UCSD-AML1 (cell line): ENCODE results near the gene MRNIP.
"Not testable (repeated sequence)": the region's sequence is repeated elsewhere in the genome, so short reads cannot be mapped to it uniquely, and the experiment has no call there.

ENCODE experiments used
- DNase-seq: peaks from one replicate; lab custom pipeline; 2025; ENCODE audit not compliant: unreplicated experiment; lab: John Stamatoyannopoulos, UW

Gene MRNIP

DNA sequence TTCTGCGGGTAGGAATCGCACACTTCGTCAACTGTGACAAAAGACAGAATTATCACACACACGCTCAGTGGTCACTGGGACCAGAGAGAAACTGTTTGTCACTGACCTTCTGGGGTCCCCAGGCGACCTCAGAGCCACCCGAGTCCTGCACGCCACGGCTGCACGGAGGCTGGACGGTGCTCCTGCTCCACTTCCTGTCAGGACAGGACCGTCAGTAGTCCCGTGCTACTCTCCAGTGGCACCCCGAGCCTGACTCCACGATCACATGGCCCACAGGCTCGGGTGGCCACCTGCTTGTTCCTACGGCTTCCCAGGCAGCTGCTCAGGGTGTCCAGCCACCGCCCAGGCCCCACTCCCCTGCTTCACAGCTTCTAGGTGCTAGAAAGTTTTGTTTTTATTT, 17.9 kb downstream of the MRNIP start:
- no peak for DNase-seq

DNA sequence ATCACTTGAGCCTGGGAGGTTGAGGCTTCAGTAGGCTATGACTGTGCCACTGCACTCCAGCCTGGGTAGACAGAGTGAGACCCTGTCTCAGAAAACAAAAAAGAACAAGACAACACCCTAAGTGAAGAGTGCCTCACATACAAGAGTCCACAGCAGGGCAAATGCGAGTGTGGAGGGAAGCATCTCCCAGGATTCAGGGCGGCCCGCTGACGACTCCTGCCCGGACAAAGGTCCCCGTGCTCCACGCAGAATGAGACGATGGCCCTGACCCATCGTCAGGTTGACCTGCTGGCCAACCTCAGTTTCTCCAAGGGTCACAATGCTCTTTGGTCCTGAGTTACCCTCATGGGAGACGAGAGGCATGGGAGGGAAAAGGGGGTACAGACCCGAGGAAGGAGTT, 18.3 kb downstream of the MRNIP start:
- no peak for DNase-seq

- DNase-seq, result no peak
These were observed 19.0 kb downstream of the MRNIP start for GRCh38 chr5:179839328-179840256.

DNA sequence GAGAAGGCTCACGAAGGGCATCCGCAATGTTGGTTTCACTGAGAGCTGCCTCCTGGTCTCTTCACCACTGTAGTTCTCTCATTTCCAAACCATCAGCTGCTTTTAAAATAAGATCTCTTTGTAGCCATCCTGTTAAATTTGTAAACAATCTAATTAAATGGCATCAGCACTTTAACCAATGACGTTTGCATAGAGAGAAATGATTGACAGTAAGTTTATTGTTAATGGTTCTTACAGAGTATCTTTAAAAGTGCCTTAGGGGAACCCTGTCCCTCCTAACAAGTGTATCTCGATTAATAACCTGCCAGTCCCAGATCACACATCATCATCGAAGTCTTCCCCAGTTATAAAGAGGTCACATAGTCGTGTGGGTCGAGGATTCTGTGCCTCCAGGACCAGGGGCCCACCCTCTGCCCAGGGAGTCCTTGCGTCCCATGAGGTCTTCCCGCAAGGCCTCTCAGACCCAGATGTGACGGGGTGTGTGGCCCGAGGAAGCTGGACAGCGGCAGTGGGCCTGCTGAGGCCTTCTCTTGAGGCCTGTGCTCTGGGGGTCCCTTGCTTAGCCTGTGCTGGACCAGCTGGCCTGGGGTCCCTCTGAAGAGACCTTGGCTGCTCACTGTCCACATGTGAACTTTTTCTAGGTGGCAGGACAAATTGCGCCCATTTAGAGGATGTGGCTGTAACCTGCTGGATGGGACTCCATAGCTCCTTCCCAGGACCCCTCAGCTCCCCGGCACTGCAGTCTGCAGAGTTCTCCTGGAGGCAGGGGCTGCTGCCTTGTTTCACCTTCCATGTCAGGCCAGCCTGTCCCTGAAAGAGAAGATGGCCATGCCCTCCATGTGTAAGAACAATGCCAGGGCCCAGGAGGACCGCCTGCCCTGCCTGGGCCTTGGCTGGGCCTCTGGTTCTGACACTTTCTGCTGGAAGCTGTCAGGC, 21.3 kb downstream of the MRNIP start:
- DNase-seq, result no peak

DNA sequence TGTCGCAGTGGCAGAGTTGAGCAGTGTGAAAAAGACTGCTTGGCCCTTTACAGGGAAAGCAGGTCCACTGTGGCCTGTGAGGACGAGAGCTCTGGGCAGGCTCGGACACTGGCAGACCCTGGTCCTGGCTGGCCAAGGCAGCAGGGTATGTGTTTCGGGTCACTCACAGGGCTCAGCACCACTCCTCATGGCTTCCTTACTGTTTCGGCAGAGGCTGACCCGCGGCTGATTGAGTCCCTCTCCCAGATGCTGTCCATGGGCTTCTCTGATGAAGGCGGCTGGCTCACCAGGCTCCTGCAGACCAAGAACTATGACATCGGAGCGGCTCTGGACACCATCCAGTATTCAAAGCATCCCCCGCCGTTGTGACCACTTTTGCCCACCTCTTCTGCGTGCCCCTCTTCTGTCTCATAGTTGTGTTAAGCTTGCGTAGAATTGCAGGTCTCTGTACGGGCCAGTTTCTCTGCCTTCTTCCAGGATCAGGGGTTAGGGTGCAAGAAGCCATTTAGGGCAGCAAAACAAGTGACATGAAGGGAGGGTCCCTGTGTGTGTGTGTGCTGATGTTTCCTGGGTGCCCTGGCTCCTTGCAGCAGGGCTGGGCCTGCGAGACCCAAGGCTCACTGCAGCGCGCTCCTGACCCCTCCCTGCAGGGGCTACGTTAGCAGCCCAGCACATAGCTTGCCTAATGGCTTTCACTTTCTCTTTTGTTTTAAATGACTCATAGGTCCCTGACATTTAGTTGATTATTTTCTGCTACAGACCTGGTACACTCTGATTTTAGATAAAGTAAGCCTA, 22.2 kb downstream of the MRNIP start:
- DNase-seq, result no peak

DNA sequence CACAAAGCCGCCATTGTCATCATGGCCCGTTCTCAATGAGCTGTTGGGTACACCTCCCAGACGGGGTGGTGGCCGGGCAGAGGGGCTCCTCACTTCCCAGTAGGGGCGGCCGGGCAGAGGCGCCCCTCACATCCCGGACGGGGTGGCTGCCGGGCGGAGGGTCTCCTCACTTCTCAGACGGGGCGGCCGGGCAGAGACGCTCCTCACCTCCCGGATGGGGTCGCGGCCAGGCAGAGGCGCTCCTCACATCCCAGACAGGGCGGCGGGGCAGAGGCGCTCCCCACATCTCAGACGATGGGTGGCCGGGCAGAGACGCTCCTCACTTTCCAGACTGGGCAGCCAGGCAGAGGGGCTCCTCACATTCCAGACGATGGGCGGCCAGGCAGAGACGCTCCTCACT, 23.7 kb downstream of the MRNIP start:
- not testable (repeated sequence) for DNase-seq

DNA sequence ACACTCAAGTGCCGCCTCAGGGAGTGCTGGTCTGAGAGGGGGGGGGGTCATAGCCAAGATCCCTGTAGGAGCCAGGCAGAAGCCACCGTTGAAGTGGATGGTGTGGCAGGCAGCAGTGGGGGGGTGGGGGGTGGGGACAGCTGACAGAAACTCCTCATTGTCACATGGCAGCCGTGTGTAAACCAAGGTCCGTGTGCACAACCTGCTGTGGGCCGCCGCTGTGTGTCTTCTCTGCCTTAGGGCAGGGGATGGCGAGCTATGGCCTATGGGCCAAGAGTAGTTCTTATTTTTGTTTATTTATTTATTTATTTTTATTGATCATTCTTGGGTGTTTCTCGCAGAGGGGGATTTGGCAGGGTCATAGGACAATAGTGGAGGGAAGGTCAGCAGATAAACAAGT, 24.5 kb downstream of the MRNIP start:
- DNase-seq, result no peak

- DNase-seq, result no peak
These were observed 24.9 kb downstream of the MRNIP start for GRCh38 chr5:179833709-179834070.

GRCh38 chr5:179833056-179833708, 25.4 kb downstream of the MRNIP start:
- DNase-seq, result no peak

DNA sequence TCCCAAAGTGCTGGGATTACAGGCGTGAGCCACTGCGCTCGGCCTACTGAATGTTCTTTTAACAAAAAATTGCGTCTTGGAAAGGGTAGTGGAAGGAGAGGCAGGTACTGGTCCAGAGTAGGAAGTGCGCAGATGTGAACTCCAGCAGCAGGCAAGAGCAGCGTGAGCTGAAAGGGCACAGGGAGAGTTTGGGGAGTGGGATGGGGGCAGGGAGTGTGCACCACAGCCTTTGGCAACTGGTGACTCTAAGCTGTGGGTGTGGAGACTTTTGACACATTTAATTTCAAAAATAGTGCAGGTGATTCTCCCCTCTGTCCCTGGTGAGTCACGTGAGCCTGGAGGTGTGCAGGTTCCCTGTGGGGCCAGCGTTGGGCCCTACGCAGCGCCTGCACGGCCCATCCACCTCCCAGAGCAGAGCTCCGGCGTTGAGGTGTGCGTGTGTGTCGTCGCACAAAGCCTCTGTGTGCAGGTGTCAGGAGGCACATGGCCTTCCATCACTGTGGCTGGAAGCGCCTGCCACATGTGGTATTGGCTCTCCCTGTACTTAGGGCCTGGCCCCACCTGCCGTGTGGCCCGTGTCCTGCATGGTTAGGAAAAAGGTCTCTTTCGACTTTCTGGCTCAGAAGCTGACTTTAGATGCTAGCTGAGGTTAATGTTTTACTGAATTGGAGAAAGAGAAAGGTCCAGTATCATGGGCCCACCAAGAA, 26.4 kb downstream of the MRNIP start:
- DNase-seq, result no peak

- DNase-seq, result no peak
These were observed 27.7 kb downstream of the MRNIP start for GRCh38 chr5:179830818-179831468.

- no peak for DNase-seq
These were observed 28.7 kb downstream of the MRNIP start for GRCh38 chr5:179829732-179830435.

DNA sequence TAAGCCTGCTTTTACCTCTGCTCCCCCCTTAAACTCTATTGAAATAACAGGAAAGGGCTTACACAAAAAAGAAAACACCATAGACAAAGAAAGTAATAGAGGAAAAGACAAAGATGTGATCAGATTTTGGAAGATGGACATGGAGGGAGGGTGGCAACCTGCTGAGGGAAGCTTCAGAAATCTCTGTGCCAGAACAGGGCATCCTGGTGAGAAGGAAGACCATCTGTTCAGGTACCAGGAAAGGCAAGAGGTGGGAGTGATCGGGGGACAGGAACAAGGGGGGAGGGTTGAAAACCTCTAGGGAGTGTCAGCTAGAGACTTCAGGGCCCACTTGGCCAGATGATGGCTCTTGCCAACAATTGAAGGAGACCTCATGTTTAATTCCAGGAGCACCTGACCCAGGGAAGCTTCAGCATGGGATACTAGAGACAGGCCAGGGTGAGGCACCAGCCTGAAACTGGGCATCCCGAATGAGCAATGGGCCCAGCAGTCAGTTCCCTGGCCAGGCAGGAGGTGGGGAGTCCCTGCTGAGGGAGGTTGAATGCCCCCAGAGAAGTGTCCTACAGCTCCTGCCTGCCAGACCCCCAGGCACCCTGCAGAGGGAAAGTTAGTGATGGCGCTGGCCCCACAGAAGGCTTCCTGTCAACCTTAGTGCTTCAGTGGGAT, 29.7 kb downstream of the MRNIP start:
- no peak for DNase-seq

DNA sequence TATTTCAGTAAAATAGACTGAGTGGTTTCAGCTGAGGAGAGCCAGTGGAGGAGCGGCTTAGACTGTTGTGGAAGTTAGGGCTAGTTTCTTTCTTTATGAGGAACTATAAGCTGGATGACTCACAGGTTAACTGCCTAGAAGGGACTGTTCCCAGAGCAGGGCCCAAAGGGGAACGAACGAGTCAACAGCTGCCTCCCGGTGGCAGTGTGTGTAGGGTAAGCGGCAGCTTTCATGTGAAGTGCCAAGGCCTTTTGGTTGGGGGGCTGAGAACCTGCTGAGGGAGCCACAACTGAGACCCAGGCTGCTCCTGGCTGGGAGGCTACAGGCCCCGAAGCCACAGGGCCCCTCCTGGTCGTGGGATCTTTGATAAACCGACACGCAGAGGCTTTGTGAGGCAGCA, 30.9 kb downstream of the MRNIP start:
- peak; percentile 62 for DNase-seq

- DNase-seq, result no peak
These were observed 32.9 kb downstream of the MRNIP start for GRCh38 chr5:179825655-179826182.

- DNase-seq, result no peak
These were observed 33.9 kb downstream of the MRNIP start for GRCh38 chr5:179824745-179825112.

- no peak for DNase-seq
These were observed 34.5 kb downstream of the MRNIP start for GRCh38 chr5:179823937-179824744.
